HG03064 (cell line): ENCODE measurements around the gene NRROS.

Experiments
- ATAC-seq: cut with Tn5 transposase; IDR thresholded peaks from one replicate; pipeline ENCODE4 v1.9.1; 2021; ENCODE audit warnings: low read depth; ENCODE audit not compliant: unreplicated experiment

NRROS gene

DNA sequence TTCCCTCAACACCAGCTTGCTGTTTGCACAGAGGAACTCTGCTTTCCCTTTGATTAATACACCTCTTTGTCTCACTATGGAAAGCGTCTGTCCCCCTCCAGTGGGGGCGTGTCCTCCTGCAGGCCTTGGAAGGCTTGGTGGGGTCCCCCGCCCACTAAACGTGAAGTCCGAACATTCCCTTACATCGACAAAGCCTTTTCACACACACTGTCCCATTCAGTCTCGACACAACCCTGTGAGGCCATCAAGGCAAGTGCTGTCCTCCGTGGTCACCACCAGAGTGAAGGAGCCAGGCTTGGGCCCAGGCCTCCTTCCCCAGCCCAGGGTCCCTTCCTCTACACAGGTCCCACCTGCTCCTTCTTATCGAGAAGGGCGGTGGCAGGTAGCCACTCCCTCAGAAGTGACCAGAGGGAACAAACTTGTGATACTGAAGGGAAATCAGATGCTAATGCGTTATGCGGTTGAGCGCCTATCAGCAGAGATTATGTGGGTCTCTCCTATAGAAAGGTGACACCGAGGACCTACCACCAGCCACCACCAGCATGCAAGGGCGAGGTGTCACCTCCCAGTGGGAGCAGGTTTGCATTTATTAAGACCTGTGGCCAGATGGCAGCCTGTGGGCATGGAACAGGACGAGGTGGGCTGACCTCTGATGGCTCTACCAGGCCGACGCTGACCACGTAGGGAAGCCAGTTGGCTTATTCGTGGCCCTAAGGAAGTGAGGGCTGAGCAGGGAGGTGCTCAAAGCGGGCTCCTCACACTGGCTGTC is 6.6 kb downstream of the NRROS start:
- no peak for ATAC-seq

DNA sequence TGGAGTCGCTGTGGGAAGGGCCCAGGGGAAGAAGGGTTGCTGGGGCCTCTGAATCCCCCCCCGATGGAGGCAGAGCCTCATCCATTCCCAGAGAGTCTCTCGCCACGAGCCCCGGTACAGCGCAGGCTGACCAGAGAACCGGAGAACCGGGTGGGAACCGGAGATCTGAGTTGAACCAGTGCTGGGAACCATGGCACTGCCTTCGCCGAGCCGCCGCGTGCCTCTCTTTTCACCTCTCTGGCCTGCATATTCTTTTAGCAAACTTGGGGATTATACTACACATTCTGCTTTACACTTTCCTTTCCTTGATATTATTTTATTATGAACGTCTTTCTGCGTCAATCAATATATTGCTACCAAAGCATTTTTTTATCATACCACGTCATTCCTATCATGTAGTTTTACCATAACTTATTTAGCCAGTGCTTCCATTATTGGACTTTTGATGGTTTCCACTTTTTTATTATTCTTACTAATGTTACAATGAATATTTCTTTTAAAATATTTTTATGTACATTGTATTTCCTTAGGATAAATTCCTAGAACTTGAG is 7.2 kb downstream of the NRROS start:
- ATAC-seq: no peak

DNA sequence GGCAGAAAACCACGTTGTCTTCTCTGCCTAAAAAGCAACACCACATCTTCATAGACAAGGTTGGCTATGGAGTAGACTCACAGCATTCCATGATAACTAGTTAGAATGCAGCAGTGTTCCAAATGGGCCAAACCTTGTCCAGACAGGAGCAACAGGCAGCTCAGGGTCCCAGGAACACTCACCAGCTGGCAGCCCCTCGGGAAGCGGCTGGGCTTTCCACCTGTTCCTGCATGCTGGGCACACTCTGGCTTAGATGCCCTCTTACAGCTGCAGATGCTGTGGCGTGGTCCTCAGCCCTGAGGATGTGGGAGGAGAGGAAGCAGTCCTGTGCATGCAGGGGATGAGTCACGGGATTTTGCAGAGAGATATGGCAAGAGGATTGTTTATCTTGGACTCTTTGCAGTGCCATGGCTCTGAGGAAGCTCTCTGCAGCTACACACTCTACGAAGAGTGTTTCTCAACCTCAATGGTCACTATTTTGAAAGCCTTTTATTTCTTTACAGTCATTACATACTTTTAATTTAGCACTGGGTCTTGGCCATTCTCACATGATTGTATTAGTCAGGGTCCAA is 11.3 kb downstream of the NRROS start:
- no peak for ATAC-seq

DNA sequence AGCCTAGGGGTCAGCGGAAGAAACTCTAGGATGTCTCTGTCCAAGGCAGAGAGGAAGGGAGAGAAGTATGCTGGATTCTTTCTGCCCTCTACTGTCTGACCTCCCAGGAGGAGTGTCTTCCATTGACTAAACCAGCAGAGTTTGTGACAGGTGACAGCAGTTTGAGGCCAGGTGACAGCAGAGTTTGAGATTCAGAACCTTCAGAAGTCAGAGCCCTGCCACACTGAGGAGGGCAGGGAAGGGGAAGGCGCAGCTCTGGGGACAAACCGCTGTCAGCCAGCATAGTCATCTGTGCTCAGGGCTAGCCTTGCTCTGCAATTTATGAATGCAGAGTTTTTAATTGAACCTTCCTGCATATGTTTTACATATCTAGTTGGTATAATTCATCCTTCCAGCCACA is 12.3 kb downstream of the NRROS start:
- ATAC-seq: no peak

DNA sequence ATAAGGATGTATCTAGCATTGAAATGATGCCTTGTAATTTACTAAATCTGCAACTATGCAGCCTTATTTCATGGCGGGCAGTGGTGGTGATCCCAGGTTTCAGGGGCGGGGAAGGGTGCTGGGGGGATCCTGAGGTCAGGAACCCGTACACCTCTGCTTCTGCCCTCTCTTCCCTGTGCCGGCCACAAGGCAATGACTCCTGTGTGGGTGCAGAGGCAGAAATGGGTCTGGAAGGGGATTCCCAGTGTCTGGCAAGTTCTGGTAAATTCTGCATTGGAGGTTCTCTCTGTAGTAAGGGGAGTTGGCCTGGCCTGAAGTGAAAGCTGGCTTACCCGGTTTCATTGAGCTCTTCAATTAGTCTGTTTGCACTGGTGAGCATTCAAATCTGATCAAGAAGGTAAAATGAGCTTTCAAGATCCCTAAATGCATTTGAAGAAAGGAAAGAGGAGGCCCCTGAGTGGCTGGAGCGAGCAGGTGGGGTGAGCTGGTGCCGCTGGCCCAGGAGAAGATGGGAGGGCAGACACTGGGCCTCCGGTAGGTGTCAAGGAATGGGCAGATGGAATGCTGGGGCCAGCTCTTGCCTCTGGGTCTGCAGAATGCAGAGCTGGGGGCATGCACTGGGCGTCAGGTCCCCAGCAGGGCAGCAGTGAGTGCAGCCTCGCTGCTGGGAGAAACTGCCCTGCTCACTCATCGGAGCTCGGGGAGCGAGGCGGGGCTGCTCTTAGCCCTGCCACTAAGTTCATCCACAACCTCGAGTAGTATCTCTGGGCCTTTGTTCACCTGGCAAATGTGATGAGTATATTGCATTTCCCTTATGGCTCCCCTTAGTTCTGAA is 13.7 kb downstream of the NRROS start:
- ATAC-seq: no peak

DNA sequence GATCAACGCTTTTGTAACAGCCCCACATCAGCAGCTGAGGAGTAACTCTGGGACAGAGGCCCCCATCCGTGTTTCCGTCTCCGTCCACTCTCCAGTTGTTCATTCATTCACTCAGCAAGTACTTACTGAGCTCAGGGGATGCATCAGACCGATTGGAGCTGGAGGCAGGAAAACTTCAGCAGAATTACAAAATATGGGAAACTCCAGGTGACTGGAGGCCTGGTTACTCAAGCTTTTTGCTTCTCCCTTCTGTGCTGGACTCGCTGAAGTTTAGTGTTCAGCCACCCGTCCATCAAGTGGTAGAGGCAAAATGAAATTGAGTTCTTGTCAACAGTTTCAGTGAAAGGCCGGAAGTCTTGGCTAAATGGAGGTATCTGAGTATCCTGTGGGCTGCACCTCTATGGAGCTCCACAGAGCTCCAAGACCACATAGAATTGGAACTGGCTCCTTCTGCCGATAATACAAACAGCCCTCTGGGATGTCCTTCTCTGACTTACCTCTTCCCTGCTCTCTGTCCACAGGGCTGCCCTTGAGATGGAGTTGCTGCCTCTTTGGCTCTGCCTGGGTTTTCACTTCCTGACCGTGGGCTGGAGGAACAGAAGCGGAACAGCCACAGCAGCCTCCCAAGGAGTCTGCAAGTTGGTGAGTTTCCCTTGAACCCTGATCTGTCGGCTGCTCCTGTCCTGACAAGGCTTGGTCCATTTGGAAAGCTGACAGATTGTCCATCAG is 14.7 kb downstream of the NRROS start:
- no peak for ATAC-seq

DNA sequence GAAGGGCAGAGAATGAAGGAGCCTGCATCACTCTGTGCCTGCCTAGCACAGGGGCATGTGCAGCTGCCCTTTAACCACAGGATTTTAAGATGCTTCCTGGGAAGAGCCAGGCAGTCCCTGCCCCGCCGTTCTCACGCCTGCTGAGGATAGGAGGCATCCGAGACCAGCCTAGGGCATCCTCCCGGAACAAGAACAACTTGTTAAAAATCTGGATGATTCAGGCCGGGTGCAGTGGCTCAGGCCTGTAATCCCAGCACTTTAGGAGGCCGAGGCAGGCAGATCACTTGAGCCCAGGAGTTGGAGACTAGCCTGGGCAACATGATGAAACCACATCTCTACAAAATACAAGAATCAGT is 15.2 kb downstream of the NRROS start:
- ATAC-seq: no peak

DNA sequence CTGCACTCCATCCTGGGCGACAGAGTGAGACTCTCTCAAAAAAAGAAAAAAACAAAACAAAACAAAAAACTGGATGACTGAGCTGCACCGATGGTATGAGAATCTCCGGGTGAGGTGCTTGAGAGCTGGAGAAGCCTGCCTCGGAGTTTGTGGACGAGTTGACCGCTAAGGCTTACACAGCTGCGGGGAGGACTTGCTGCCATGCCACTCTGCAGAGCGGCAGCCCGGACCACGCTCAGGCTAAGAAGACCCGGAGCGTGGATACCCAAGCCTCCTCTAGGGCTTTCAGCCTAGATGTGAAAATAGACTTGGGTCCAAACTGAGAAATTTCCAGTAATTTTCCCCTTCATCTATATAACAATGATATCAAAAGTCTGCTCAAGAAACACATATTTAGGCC is 16.0 kb downstream of the NRROS start:
- ATAC-seq: no peak

DNA sequence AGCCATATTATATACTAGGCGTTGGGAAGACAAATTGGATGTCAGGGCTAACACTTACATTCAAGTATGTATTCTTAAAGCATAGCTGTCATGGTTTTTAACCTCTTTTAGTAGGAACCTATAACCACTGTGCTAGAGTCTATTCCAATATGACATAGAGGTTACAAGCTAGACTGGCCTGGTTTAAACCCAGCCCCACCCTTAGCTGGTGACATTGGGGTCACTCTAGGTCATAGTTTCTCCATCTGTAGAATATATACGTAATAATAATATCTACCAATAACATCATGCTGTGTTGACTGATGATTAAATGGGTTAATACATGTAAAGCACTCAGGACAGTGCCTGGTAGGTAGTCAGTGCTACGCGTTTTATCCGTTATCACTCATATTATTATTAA is 16.7 kb downstream of the NRROS start:
- ATAC-seq: no peak

DNA sequence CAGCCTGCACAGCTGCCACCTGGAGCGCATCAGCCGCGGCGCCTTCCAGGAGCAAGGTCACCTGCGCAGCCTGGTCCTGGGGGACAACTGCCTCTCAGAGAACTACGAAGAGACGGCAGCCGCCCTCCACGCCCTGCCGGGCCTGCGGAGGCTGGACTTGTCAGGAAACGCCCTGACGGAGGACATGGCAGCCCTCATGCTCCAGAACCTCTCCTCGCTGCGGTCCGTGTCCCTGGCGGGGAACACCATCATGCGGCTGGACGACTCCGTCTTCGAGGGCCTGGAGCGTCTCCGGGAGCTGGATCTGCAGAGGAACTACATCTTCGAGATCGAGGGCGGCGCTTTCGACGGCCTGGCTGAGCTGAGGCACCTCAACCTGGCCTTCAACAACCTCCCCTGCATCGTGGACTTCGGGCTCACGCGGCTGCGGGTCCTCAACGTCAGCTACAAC is 20.4 kb downstream of the NRROS start:
- ATAC-seq: no peak

DNA sequence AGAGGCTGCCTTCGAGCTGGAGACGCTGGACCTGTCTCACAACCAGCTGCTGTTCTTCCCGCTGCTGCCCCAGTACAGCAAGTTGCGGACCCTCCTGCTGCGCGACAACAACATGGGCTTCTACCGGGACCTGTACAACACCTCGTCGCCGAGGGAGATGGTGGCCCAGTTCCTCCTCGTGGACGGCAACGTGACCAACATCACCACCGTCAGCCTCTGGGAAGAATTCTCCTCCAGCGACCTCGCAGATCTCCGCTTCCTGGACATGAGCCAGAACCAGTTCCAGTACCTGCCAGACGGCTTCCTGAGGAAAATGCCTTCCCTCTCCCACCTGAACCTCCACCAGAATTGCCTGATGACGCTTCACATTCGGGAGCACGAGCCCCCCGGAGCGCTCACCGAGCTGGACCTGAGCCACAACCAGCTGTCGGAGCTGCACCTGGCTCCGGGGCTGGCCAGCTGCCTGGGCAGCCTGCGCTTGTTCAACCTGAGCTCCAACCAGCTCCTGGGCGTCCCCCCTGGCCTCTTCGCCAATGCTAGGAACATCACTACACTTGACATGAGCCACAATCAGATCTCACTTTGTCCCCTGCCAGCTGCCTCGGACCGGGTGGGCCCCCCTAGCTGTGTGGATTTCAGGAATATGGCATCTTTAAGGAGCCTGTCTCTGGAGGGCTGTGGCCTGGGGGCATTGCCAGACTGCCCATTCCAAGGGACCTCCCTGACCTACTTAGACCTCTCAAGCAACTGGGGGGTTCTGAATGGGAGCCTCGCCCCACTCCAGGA is 21.1 kb downstream of the NRROS start:
- ATAC-seq: no peak

DNA sequence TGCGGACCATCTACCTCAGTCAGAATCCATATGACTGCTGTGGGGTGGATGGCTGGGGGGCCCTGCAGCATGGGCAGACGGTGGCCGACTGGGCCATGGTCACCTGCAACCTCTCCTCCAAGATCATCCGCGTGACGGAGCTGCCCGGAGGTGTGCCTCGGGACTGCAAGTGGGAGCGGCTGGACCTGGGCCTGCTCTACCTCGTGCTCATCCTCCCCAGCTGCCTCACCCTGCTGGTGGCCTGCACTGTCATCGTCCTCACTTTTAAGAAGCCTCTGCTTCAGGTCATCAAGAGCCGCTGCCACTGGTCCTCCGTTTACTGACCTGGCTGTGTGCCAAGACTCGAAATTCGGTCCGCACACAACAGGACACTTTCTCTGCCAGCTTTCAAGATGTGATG is 21.9 kb downstream of the NRROS start:
- no peak for ATAC-seq

DNA sequence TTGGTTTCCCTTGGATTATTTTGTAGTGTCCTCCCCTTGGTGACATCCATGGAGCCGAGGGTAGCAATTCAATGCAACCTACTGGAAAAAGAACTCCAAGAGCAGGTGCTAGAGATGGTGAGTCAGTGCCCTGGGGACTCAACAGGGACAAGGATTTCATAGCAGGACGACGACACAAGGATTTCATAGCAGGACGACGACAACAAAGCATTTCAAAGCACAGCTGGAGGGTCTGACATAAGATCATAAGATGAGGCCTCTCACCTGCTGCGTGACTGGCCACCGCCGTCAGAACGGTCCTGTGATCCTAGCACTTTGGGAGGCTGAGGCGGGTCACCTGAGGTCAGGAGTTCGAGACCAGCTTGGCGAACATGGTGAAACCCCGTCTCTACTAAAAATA is 22.5 kb downstream of the NRROS start:
- no peak for ATAC-seq

DNA sequence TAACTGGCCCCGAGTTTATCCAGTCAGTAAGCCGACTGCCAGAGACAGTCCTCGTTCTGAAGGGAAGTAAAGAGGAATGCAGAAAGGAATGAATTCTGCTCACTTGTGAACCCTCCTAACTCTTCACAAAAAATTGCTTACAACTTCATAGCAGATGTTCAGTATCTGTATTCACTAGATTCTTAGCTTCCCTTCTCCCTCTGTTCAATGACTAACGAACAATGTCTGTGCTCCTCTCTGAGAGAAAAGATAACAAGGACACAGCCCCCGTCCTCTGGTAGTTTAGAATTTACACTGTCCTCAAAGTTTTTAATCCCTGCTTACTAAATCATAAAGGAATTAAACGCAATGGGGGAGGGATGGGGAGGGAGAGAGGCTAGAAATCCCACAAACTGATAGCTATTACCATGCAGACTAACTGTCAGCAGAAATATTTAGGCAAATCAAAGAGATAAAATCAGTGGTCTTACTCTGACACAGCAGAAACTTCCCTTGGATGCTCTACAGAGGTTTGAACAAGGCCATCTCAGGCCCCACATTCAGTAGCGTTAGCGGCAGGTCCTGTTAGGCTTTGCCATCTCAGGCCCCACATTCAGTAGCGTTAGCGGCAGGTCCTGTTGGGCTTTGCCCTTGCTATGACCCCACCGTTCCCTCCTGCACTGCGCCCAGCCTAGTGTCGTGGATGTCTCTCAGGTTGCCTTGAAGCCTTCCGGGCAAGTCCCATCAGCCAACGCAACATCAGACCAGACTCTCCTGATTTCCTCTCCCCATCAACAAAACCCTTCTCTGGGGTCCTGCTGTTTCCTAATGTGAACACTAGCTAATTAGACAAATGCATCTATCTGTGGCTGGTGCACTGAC is 23.4 kb downstream of the NRROS start:
- ATAC-seq: no peak

DNA sequence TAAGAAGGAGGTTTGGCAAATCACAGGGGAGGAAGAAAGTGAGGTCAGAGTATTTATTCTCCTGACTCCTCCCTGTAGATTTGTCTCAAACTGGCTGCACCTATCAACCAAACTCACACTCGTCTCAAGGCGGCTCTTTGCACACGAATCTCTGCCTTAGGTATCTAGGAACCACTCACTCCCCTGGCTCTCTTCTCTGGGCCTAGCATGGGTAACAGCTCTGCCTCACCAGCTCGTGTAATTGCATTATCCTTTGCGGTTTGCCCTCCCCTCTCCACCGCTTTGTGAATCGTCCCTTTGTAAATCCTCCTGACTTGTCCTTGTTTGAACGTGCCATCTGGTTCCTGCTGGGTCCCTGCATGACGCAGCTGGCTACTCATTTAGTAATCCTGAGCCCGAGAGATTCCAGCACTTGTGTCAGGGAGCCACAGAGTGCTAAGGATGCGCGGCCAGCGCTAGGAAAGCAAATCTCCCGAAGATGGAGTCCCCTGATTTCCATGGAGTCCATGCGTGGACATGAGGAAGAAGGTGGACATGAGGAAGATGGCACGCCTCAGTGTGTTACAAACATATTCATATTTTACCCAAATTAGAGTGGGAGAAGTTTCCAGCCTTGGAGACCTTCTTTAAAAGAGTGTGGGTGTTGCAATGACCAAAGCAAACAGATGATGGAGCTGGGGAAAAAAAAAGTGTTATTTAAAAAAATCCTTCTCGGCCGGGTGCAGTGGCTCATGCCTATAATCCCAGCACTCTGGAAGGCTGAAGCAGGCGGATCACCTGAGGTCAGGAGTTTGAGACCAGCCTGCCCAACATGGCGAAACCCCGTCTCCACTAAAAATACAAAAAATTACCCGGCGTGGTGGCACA is 26.7 kb downstream of the NRROS start:
- ATAC-seq: no peak

DNA sequence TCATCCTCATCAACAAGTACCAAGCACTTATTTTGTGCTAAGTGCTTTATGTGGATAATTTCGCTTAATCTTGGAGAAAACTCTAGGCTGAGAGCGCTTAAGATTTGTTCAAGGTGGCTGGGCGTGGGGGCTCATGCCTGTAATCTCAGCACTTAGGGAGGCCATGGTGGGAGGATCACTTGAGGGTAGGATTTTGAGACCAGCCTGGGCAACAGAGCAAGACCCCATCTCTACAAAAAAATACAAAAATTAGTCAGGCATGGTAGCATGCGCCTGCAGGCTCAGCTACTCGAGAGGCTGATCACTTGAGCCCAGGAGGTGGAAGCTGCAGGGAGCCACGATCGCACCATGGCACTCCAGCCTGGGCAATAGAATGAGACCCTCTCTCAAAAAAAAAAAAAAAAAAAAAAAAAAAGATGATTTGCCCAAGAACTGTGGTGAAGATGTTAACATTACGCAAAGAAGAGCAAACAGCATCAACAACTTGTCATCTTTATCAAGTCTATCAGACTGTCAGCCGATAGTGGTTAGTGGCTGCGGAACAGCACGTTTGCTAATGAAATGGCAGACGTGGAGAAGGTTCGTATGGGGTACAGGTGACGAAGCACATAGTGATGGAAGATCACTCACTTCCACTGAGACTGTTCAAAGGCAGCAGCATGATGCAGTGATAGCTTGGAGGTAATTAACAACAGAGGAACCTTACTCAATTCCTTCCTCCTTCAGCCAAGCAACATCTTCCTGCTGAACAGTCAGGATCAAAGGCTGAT is 27.7 kb downstream of the NRROS start:
- no peak for ATAC-seq

DNA sequence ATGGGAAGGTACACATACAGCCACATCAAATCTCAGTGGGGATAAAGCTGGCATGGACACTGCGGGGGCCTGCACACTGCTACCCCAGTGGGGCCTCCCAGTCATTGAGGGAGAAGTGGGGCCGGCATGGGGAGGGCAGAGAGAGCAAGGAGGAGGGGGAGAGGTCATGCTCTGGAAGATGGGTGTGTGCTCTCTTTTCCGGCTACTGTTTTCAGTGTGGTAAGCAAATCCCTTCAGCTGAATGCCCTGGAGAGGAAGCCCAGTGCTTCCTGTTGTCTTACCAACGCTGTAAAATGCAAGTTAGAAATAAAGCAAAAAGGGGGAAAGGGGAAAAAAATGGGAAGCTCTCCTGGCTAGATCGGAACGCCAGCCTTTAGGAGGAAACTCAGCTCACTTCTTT is 30.8 kb downstream of the NRROS start:
- ATAC-seq: no peak
